ENCODE measurements around the gene FAM131A. TPM values are rescaled to one million over a fixed set of nuclear protein-coding genes. Genes with fewer than 3 reads are reported as not detected.
A peak's percentile ranks its signal among the peaks of the same experiment; 100 is the strongest.

FAM131A gene
- total RNA-seq, 1 experiment from 2014 or later, result 14.4 TPM

DNA sequence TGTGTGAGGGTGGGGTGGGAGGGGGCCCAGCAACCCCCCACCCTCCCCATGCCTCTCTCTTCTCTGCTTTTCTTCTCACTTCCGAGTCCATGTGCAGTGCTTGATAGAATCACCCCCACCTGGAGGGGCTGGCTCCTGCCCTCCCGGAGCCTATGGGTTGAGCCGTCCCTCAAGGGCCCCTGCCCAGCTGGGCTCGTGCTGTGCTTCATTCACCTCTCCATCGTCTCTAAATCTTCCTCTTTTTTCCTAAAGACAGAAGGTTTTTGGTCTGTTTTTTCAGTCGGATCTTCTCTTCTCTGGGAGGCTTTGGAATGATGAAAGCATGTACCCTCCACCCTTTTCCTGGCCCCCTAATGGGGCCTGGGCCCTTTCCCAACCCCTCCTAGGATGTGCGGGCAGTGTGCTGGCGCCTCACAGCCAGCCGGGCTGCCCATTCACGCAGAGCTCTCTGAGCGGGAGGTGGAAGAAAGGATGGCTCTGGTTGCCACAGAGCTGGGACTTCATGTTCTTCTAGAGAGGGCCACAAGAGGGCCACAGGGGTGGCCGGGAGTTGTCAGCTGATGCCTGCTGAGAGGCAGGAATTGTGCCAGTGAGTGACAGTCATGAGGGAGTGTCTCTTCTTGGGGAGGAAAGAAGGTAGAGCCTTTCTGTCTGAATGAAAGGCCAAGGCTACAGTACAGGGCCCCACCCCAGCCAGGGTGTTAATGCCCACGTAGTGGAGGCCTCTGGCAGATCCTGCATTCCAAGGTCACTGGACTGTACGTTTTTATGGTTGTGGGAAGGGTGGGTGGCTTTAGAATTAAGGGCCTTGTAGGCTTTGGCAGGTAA, 8.1 kb downstream of the FAM131A start:
- Histone ChIP-seq H3K4ac (ENCODE audit: low read depth, low read length) (no peak overlapping the region), H3K9me3 (ENCODE audit: control insufficient read depth, low read depth, low read length) (no peaks in the 10 kb centered on the region), H3K4me2 (ENCODE audit: insufficient read depth, insufficient read length, low read length) (no peak overlapping the region), H3K79me2 (ENCODE audit: insufficient read depth, low read length) (no peaks in the 10 kb centered on the region), H4K20me1 (ENCODE audit: control insufficient read depth, insufficient read depth, insufficient read length) (no peaks in the 10 kb centered on the region), H3K56ac (ENCODE audit: insufficient read length, low read depth, low read length) (no peak overlapping the region), H3T11ph (ENCODE audit: low read length) (no peak overlapping the region), H2AK5ac (ENCODE audit: insufficient read length, low read length) (no peak overlapping the region), H4K91ac (ENCODE audit: insufficient read length, low read depth, low read length) (no peak overlapping the region), H3K79me1 (ENCODE audit: insufficient read depth, low read depth, low read length, poor library complexity, severe bottlenecking) (no peaks in the 10 kb centered on the region), H4K8ac (replicated peaks; ENCODE audit: insufficient read length, low read depth, low read length) (no peak overlapping the region), H3K23me2 (ENCODE audit: insufficient read length, low read depth, low read length, poor library complexity, severe bottlenecking) (no peaks in the 10 kb centered on the region), H3K23ac (ENCODE audit: insufficient read length, low read depth, low read length) (no peak overlapping the region), H3K9ac (ENCODE audit: extremely low read depth, insufficient read length, low read length) (no peak overlapping the region), H3K18ac (ENCODE audit: insufficient read length, low read depth, low read length) (no peak overlapping the region), H2AFZ (ENCODE audit: low read length) (no peak overlapping the region), H4K5ac (ENCODE audit: insufficient read length, low read depth, low read length) (no peak overlapping the region), H3K4me1 (ENCODE audit: insufficient read depth, low read length) (0 out of 2 replicates have a peak, but pooled peaks cover 2% of the 10 kb centered on the region), H2BK5ac (ENCODE audit: insufficient read length, low read length) (no peak overlapping the region), H2BK120ac (ENCODE audit: low read depth, low read length, poor library complexity, severe bottlenecking) (no peak overlapping the region), H3K14ac (ENCODE audit: insufficient read depth, low read length) (no peak overlapping the region), H2BK20ac (ENCODE audit: low read depth, low read length, poor library complexity, severe bottlenecking) (no peak overlapping the region), H3K27ac (ENCODE audit: insufficient read length, low read depth, low read length) (no peak overlapping the region), H2BK15ac (ENCODE audit: low read depth, low read length) (no peak overlapping the region), H3K27me3 (ENCODE audit: insufficient read depth, low read length) (no peaks in the 10 kb centered on the region), H2BK12ac (ENCODE audit: insufficient read length, low read depth, low read length) (no peak overlapping the region)
- Mint-ChIP-seq H3K27ac (peak overlapping the region; percentile 78 to 94 (median 92); a peak in 5 of 7 replicates), H3K4me3 (peak overlapping the region in 1 of 2 experiments; percentile 56; a peak in 2 of 5 replicates), H3K4me1 (peaks cover 8 to 9% of the 10 kb centered on the region in 2 experiments), H3K36me3 (ENCODE audit: insufficient read depth in 1 of 3, low read depth in 3 of 3) (peaks cover 14 to 32% (median 22%) of the 10 kb centered on the region in 3 experiments; a peak in 6 of 7 replicates), H3K27me3 (ENCODE audit: low read depth) (no peaks in the 10 kb centered on the region), H3K9me3 (no peaks in the 10 kb centered on the region; a peak in 1 of 5 replicates)
- WGBS (ENCODE audit: extremely low coverage, insufficient read length, low lambda C conversion rate), result no CpG with 5 or more reads among the region's 14 CpGs
- peak; percentile 92 for DNase-seq
- TF ChIP-seq, protein P1, sequence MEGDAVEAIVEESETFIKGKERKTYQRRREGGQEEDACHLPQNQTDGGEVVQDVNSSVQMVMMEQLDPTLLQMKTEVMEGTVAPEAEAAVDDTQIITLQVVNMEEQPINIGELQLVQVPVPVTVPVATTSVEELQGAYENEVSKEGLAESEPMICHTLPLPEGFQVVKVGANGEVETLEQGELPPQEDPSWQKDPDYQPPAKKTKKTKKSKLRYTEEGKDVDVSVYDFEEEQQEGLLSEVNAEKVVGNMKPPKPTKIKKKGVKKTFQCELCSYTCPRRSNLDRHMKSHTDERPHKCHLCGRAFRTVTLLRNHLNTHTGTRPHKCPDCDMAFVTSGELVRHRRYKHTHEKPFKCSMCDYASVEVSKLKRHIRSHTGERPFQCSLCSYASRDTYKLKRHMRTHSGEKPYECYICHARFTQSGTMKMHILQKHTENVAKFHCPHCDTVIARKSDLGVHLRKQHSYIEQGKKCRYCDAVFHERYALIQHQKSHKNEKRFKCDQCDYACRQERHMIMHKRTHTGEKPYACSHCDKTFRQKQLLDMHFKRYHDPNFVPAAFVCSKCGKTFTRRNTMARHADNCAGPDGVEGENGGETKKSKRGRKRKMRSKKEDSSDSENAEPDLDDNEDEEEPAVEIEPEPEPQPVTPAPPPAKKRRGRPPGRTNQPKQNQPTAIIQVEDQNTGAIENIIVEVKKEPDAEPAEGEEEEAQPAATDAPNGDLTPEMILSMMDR (conservative IDR thresholded peaks at IDR 0.05), result peak; percentile 76

All from H9 (cell line).